Measurements from ENCODE around the gene SMPX.

The SMPX gene

DNA sequence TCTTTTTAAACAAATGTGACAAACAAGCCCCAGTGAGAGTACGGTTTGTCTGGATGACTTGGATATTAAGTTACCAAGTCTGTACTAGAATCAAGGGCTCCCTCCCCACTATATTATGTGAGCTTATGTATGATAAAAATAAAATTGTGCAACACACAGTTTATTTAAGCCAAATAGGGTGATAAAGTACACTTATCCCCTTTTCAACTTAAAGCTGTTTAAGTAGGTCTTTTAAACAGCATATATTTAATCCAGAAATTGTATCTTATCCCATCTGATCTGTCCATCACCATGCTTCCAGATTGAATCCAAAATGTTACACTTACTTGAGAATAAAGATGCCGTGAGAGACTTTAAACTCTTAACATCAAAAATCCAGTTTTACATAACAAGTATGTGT, 97.8 kb downstream of the SMPX start:
- TF ChIP-seq, protein P1, sequence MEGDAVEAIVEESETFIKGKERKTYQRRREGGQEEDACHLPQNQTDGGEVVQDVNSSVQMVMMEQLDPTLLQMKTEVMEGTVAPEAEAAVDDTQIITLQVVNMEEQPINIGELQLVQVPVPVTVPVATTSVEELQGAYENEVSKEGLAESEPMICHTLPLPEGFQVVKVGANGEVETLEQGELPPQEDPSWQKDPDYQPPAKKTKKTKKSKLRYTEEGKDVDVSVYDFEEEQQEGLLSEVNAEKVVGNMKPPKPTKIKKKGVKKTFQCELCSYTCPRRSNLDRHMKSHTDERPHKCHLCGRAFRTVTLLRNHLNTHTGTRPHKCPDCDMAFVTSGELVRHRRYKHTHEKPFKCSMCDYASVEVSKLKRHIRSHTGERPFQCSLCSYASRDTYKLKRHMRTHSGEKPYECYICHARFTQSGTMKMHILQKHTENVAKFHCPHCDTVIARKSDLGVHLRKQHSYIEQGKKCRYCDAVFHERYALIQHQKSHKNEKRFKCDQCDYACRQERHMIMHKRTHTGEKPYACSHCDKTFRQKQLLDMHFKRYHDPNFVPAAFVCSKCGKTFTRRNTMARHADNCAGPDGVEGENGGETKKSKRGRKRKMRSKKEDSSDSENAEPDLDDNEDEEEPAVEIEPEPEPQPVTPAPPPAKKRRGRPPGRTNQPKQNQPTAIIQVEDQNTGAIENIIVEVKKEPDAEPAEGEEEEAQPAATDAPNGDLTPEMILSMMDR (IDR thresholded peaks at IDR 0.05; ENCODE audit: low read depth, low read length, missing control alignments): no peak
- no peak for DNase-seq (ENCODE audit: low read depth)
- H3K4me3 ChIP-seq (ENCODE audit: low read depth, low read length): no peak overlapping the region

DNA sequence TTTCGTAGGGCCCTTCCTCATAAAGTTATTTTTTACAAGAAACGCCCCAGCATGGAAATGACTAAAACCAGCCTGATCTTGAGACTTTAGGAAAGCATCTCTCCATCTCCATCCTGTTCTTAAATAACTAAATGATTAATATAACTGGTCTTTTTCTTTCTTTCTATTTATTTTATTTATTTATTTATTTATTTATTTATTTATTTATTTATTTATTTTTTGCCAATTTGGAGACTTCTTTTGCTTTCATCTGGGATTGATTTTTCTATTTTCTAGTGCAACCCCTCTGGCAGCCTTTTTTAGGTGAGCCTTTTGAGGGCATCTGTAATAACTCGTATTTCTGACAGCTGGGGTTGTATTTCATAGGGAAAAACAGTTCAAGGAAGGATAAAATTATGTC, 98.6 kb downstream of the SMPX start:
- TF ChIP-seq, protein P1 (IDR thresholded peaks at IDR 0.05; ENCODE audit: low read depth, low read length, missing control alignments): no peak
- DNase-seq (ENCODE audit: low read depth): no peak
- no peak overlapping the region for H3K4me3 ChIP-seq (ENCODE audit: low read depth, low read length)

DNA sequence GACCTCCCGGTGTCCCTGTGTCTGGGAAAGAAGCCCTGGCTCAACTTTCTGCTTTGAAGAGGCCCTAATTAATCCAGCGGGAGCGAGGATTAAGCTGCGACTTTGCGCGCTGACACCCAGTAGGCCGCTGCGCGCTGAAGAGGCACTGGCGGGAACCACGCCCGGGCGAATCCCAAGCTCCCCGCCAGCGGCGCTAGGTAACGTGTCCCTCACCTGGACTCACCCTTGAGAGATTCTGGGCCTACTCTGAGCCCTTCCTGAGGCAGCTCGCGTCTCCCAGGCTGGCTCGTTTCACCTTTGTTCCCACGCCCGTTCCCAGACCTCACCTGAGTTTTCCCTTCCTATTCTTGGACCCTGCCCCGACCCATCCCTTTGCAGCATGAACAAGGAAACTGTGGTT, 99.2 kb downstream of the SMPX start:
- TF ChIP-seq, protein P1 (IDR thresholded peaks at IDR 0.05; ENCODE audit: low read depth, low read length, missing control alignments): no peak
- no peak overlapping the region for H3K4me3 ChIP-seq (ENCODE audit: low read depth, low read length)
- no peak for DNase-seq (ENCODE audit: low read depth)

DNA sequence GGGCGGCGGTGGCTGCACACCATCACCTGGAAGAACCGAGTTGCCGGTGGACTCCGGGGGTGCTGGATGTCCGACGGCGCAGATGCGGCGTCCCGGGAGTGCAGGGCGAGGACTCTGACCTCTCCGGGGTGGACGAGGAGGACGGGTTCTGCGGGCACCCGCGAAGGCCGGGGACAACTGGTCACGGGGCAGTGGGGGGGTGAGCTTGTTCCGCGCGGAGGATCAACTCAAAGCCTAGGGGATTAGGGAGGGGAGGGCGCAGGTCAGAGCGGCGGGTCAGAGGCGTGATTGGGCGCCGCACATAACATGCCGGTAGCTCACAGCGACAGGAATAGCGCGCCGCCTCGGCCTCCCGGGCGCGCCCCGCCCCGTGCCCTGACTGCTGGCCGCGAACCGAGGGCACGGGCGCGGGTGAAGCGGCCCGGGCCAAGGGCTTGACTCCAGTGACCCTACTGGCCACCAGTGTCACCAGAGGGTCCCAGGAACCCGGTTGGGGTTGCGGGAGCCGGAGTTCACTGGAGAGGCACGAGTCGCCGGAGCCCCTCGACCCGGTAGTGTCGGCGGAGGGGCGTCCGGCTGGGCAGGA, 99.7 kb downstream of the SMPX start, which contains the start of gene KLHL34:
TSS of gene KLHL34 (minus strand) at position 179 of the 586 bp plus-strand sequence. CDS start 542 bp downstream, outside the sequence.
- no peak for DNase-seq (ENCODE audit: low read depth)
- no peak within 1 kb of the TSS for H3K4me3 ChIP-seq (ENCODE audit: low read depth, low read length)
- TF ChIP-seq, protein P1 (IDR thresholded peaks at IDR 0.05; ENCODE audit: low read depth, low read length, missing control alignments): no peak

DNA sequence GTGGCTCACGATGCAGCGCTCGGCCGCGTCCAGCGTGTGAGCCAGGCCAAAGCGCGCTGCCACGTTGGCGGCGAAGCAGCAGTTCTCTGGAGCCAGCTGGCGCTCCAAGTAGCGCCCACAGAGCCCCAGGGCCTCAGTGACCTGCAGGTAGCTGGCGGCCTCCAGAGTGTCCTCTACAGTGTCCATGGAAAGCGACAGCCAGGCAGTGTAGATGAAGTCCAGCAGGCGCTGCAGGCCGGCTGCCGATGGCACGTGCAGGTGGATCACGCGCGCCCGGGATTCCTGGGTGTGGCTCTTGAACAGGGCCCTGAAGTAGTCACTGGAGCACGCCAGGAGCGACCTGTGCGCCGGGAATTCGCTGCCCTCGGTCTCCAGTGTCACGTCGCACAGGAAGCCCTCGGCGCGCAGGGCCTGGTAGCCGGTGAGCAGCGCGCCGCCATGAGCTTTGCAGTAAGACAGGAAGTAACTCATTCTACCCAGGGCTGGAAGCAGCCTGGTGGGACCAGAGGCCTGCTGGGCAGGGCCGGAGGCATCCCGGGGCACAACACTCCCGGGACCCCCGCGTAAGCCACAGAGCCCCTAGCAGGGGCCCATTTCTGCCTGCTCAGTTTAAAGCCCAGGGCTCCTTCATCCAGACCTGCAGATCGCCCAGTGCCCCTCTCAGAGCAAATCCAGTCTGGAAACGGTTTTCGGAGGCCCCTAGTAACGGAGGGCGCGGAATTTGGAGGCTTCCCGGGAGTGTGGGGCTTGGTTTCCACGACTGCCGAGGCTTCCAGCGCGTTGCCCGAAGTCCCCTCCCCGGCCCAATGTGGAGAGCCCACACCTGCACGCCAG, 100.4 kb downstream of the SMPX start:
- H3K4me3 ChIP-seq (ENCODE audit: low read depth, low read length): no peak overlapping the region
- TF ChIP-seq, protein P1 (IDR thresholded peaks at IDR 0.05; ENCODE audit: low read depth, low read length, missing control alignments): no peak
- no peak for DNase-seq (ENCODE audit: low read depth)

DNA sequence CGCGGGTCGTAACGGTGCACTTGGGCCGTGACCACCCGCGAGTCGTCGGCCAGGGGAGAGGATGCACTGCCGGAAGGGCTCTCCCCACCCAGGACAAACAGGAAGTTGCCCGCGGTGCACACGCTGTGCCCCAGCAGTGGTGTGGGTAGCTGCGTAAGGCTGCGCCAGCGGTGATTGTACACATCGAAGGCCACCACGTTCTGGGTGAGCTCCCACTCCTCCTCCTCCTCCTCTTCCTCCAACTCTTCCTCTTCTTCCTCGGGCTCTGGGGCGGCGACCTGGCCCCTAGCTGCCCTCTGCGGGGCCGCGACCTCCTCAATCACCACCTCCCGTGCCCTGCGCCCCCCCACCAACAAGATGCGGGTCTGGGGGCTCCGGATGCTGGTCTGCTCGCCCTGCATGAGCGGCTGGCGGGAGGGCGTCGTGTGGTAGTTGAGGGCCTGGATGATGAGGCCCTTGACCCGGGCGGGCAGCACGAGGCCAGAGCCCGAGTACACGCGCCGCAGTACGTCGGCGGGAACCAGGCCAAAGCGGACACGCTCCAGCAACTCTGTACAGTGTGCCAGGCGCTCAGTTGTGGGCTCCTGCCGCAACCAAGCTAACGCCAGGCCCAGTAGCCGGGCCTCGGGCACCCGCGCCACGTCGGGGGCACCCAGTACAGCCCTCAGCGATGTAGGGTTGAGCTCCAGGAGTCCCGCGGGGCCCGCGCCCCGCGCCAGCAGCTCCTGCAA, 101.2 kb downstream of the SMPX start:
- DNase-seq (ENCODE audit: low read depth): no peak
- TF ChIP-seq, protein P1 (IDR thresholded peaks at IDR 0.05; ENCODE audit: low read depth, low read length, missing control alignments): no peak
- no peak overlapping the region; the same call in 1 of the 2 replicates for H3K4me3 ChIP-seq (ENCODE audit: low read depth, low read length)

Data from GM12864 (cell line).